GM12891 (cell line): ENCODE results near the gene FBXL17.

Experiments
- POLR2A ChIP-seq: IDR thresholded peaks from 2 replicates; pipeline ENCODE4 v1.6.1; 2011; ENCODE audit warnings: low read depth, low read length, control low read depth
- POLR2AphosphoS5 ChIP-seq: IDR thresholded peaks from 2 replicates; pipeline ENCODE4 v1.6.1; 2011; ENCODE audit warnings: low read depth, low read length, control low read depth
- POU2F2 ChIP-seq: IDR thresholded peaks from 2 replicates; pipeline ENCODE4 v1.6.1; 2011; ENCODE audit warnings: low read depth, mild to moderate bottlenecking, control low read depth, low read length, moderate library complexity
- TAF1 ChIP-seq: IDR thresholded peaks from 2 replicates; pipeline ENCODE4 v1.6.1; 2011; ENCODE audit warnings: low read depth, low read length, control low read depth

GRCh38 chr5:108257996-108258395 lies 123.9 kb downstream of the FBXL17 start:
- TF ChIP-seq POLR2AphosphoS5 (no peak), POLR2A (no peak), TAF1 (no peak), POU2F2 (no peak)
